ENCODE measurements around the gene GUCY2C.

DNA sequence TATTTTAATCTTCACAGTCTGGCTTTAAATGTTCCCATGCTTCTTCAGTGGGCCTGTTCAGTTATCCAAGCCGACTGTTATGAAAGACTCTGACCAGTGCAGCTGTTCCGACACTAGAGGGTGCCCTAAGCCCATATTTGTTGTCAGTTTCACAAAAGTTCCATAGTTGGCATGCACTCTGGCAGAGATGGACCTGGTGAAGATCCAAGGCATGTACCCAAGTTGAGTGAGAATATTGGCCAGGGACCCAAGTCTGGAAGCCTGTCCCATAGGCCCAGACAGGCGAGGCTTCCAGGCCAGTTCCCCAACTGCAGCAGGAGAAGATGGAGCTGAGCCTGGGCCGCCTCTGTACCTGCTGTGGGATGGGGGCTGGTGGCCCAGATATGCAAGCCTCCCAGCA, 27.4 kb upstream of the GUCY2C start:
- no peak for TF ChIP-seq POLR2A (IDR thresholded peaks at IDR 0.05)
- TF ChIP-seq, protein P1, sequence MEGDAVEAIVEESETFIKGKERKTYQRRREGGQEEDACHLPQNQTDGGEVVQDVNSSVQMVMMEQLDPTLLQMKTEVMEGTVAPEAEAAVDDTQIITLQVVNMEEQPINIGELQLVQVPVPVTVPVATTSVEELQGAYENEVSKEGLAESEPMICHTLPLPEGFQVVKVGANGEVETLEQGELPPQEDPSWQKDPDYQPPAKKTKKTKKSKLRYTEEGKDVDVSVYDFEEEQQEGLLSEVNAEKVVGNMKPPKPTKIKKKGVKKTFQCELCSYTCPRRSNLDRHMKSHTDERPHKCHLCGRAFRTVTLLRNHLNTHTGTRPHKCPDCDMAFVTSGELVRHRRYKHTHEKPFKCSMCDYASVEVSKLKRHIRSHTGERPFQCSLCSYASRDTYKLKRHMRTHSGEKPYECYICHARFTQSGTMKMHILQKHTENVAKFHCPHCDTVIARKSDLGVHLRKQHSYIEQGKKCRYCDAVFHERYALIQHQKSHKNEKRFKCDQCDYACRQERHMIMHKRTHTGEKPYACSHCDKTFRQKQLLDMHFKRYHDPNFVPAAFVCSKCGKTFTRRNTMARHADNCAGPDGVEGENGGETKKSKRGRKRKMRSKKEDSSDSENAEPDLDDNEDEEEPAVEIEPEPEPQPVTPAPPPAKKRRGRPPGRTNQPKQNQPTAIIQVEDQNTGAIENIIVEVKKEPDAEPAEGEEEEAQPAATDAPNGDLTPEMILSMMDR (IDR thresholded peaks at IDR 0.05): peak; percentile 7 to 92 (median 74)
